GM21360 (cell line): ENCODE results near the gene ST6GALNAC1.
"Not testable (repeated sequence)": the region's sequence is repeated elsewhere in the genome, so short reads cannot be mapped to it uniquely, and the experiment has no call there.

Experiments
- ATAC-seq: cut with Tn5 transposase; IDR thresholded peaks from one replicate; pipeline ENCODE4 v1.9.1; 2021; ENCODE audit warnings: mild to moderate bottlenecking, moderate library complexity; ENCODE audit not compliant: unreplicated experiment

ST6GALNAC1 gene

DNA sequence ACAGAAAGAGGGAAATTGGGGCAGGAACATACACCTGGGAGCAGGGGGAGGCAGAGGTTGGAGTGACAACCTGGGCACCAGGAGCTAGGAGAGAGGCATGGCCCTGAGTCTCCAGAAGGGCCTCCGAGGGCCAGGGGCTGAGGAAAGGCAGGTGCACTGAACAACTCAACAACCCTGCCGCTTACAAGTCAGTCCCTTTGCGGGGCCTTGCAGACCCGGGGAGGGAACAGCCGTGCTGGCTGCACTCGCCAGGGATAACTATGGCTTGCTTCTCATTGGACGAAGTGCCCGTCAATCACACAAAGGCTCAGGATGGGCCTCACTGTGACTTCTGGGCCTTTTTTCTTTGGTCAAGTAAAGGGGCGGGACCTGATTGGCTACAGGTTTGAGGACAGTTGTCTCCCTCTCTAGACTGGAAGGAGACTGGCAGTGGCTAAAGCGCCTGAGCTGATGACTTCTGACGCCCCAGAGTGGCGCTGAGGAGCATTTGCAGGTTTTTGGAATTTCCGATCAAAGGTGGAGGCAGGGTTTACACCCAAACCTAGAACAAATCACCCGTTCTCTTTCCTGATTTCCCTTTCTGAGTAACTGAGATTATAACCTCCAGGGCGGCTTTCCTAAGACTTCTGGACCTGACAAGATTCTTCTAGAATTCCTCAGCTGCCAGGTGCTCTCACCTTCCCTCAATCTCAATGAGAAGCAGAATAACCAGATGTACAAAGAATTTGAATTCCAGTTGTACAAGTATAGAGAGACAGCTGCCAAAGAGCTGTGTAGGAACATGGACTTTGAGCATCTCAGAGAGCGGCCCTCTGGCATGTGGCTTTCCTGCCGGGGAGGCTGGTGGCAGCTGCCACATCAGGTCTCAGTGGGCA, 30.3 kb downstream of the ST6GALNAC1 start:
- ATAC-seq: no peak

DNA sequence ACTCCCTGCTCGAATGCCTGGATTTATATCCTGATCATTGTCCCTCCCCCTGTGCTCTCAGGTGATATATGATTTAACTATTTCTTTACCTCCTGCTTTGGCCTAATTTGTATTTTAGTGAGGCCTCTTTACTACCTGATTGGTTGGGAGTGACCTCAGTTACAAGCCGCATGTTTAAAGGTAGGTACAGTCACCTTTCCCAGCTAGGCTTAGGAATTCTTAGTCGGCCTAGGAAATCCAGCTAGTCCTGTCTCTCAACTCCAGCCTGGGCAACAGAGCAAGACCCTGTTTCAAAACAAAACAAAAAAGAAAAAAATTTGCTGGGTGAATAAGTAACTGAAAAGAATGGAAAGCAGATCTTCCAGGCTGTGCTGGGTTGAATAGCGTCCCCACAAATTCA, 31.1 kb downstream of the ST6GALNAC1 start:
- no peak for ATAC-seq

DNA sequence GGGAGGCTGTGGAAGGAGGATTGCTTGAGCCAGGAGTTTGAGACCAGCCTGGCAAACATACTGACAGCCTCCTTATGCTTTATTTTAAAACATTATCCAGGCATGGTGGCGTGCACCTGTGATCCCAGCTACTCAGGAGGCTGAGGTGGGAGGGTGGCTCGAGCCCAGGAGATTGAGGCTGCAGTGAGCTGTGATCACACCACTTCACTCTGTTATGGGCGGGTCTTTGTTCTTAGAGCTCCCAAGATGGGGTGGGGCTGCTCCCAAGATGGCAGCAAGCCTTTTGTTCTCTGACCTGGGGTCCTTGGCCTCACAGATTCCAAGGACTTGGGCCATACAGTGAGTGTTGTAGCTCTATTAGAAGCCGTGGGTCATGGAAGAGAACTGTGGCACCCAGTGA, 31.8 kb downstream of the ST6GALNAC1 start:
- ATAC-seq: no peak

DNA sequence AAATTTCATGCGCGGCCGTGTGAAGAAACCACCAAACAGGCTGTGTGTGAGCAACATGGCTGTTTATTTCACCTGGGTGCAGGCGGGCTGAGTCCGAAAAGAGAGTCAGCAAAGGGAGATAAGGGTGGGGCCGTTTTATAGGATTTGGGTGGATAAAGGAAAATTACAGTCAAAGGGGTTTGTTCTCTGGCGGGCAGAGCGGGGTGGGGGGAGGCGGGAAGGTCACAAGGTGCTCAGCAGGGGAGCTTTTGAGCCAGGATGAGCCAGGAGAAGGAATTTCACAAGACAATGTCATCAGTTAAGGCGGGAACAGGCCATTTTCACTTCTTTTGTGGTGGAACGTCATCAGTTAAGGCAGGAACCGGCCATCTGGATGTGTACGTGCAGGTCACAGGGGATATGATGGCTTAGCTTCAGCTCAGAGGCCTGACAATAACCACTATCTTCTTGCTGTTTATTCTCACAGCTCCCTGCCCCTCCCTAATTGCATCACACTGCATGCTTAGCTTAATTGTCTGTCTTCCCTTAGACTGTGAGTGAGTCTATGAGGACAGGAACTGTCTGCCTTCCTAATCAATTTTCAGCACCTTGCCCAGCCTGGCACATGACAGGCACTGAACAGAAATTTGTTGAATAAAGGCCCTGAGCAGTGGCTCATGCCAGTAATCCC, 32.3 kb downstream of the ST6GALNAC1 start:
- ATAC-seq: not testable (repeated sequence)

DNA sequence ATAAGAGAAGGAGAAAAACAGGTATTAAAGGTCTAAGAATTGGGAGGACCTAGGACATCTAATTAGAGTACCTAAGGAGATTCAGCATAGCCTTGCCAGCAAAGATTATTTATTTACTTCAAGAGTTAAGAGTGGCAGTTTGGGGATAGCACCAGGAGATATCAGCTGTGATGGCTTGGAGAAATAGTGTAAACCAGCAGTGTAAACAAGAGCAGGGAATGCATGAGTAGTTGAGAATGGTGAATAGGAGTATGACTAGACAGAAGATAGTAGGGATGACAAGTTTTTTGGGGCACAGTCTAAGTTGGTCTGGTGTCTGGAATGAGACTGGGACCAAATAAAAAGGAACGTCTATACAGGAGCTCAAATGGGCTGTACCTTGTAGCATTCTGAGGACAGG, 36.9 kb downstream of the ST6GALNAC1 start:
- not testable (repeated sequence) for ATAC-seq

DNA sequence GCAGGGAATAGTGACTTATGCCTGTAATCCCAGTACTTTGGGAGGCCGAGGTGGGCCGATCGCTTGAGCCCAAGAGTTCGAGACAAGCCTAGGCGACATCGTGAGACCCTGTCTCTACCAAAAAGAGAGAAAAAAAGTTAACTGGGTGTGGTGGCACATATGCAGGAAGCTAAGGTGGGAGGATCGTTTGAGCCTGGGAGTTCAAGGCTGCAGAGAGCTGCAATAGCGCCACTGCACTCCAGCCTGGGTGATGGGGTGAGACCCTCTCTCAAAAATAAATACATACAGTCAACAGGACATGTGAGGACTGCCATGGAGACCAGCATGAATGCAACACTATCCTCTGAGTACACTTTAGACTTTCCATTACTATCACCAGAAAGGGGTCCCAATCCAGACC, 42.5 kb downstream of the ST6GALNAC1 start:
- ATAC-seq: no peak

DNA sequence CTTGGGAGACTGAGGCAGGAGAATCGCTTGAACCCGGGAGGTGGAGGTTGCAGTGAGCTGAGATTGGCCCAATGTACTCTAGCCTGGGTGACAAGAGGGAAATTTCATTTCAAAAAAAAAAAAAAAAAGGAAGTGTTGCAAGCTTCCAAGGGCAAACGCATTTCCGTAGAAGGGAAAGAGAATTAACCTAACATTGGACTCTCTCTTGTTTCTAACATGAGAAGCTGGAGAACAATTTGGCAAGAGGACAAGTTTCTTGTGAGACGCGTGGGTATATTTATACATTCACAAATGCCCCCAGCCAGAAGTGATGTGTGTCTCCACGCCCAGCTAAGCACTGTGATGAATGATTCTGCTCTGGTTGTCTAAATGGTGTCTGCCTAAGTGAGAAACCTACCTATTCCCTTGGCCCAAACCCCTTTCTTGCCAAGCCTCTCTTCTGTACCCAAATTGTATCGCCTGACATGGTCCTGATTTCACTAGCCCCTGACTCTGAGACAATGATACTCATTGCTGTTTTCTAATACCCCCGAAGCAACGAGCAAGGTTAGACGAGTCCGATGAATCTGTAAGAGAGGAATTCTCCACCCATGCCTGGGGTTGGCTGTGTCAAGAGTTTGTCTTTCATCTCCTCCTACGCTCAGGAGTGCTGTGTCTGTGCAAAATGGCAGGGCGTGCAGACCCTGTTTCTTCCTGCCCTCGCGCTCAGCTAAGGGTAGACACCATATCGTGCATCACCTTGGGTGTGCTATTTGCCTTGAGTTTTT, 43.7 kb downstream of the ST6GALNAC1 start:
- no peak for ATAC-seq

DNA sequence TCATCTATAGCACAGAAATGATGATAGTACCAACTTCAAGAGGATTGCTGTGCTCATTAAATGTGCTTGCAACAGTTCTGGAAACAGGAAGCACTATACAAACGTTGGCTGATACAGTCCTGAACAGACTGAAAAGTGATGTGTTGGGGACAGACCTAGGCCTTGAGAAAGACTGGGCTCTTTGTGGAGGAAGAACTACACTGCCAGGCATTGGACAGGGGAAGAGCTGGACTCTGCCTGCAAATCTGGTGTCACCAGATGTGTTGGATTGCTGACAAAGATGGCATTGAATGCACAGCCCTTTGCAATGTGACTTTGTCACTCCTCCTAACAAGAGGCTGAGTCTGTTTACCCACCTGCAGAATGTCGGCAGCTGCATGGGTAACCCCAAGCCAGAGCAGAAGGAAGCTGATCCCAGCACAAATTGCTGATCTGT, 45.5 kb downstream of the ST6GALNAC1 start:
- ATAC-seq: no peak

DNA sequence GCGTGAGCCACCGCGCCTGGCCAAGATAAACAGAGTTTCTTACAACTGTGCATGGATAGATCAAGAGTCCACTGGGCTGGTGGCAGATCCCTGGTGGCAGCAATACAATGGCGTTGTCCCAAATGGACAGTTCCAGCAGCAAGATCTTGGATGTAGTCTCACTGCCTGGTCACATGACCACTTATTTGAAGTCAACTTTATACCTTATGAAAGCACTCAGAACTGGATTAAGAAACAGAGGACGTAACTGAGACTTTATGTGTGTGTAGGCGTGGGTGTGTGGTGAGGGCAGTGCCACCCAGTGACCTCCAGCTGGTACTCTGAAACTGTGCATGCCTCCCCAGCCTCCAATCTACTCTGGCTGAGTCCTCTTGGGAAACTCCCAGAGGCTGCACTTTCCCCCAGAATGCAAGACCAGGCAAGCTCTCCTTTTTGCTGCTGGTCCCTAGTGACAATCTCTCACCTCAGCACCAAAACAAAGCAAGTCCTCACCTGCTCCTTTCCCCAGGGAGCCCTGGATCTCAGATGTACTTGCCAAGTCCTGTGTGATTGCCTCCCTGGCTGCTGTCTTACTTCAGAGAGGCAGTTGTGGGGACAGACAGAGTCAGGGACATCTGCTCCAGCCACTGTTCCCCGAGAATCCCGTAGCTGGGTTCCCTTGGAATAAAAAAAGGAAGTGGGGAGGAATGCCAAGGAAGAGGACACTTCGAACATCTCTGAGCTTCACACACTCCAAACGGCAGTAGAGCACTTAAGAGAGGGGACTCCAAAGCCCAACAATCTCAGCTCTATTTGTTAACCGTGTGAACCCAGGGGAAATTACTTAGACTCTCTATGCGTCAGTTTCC, 46.2 kb downstream of the ST6GALNAC1 start:
- ATAC-seq: no peak

DNA sequence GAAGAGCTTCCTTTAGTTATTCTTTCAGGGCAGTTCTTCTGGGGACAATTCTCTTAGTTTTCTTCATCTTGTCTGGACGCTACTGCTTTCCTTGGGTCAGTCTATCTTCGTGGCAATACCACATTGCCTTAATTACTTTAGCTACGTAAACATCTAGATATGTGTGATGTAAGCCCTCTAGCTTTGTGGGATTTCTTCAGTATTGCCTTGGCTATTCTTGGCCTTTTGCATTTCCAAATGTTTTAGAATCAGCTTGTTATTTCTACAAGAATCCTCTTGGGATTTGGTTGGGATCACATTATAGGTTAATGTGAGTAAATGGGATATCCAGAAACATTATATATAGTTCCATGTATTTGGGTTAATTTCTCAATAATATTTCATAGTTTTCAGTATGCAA, 48.9 kb downstream of the ST6GALNAC1 start:
- ATAC-seq: no peak

DNA sequence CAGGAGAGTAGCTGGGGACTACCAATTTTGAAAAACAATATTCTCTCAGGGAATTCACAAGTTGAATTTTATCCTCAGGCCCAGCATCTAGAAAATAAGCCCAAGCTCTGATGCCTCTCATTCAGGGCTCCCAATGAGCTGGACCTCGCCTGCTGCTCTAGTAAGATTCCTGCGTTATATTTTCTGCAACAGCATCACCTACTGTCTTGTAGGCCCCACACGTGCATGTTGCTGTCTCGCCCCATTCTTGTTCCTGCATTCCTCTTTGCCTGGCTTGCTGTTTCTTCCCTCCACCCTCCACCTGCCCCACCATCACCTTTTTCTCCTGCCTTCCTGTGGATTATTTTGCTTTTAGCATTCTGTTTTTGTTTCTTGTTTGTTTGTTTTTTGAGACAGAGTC, 49.6 kb downstream of the ST6GALNAC1 start:
- no peak for ATAC-seq

DNA sequence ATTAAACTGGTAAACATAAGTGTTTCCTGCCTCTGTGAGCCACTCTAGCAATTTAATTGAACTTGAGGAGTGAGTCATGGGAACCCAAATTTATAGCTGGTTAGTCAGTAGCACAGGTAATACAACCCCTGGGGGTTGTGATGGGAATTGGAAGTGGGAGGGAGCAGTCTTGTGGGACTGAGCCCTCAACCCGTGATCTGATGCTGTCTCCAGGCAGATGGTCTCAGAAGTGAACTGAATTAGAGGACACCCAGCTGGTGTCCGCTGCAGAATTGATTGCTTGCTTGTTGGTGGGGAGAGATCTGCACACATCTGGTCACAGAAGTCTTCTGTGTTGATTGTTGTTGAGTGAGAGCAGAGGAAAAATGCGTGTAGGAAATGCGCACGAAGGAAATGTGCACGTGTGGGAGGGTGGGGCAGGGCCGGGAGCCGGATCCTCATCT, 50.2 kb downstream of the ST6GALNAC1 start:
- no peak for ATAC-seq

DNA sequence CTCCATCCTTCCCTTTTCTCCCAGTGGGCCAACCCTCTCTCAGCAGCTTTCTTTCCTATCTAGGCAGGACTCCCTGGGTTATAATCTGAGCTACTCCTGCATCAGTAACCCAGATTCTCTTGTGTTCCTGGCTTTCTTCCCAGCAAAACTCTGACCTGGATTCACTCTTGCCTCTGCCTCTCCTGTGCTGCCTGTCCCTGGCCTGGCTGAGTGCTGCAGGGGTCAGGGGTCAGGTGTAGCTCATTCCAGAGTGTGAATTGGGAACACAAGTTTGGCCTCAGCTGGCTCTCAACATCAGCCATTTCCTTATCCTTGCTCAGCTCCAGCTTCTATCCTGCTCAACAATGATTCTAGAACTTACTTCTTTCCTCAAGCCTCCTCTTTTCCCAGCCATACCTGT, 55.4 kb downstream of the ST6GALNAC1 start:
- ATAC-seq: no peak

DNA sequence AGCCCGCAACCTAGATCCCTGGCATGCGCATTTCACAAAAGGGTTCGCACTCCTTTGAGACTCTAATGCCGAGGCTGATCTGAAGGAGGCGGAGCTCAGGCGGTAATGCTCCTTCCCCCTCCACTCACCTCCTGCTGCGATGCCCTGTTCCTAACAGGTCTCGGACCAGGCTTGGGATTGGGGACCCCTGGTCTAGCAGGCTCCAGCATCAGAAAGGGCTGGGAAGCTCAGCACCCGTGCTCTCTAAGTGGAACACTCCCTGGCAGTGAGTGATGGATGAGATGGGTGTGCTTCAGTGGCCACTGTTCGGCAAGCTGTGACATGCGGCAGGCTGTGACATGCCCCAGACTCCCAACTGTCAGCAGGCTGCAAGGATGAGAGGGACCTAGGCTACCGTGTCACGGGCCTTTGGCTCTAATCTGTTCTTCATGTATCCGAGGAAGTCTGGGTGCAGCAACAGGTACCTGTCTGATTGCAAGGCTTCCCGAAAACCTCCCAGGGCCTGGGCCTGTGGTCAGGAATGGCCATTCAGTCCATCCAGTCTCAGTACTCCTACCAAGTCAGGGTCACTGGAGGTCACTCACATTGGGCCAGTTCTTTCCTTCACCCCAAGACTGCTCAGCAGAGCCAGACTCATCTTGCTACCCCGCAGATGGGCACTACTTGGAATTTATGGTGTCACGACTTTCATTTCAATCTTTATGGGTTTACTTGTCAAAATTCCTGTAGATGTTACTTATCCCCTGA, 56.6 kb downstream of the ST6GALNAC1 start:
- no peak for ATAC-seq

DNA sequence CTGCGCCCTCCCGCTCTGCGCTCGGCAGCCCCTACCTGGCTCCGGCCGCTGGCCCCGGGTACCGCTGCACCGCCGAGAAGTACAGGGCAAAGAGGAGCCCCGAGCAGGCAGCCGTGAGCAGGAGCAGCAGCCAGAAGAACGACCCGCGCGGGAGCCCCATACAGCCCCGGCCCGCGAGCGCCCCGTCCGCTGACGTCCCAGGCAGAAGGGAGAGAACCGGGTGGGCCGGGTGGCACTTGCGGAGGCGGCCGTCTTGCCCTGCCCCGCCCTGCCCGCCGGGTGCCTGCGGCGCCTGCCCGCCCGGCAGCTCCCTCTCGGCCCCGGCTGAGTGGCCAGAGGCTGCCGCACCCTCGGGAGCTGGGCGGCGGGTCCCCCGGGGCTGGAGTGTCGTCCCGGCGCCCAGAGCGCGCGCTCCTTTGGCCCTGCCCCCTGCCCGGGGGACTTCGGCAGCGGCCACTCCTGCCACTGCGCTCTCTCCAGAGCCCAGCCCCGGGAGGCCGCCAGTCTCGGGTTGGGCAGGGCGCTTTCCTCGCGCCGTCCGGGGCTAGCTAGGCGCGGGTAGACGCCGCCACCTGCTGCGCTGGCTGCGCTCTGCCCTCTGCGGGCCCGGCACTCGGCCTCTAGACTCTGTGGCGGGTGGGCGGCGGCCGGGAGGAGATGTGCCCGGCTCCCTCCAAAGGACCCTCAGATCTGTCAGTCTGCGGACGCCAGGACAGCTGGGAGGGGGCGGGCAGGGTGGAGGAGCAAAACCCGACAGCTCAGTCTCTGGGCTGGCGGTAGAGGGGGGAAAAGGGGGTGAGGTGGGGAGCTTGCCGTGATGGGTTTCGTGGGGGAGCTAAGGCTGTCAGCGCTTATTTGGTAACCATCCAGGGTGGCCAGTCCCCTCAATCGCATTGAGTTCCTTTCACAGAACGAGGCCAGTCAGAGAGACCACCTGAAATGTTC, 57.6 kb downstream of the ST6GALNAC1 start, which contains the start of gene ST6GALNAC2:
Gene ST6GALNAC2 (minus strand): TSS at position 212 of the 945 bp plus-strand sequence. CDS start 52 bp downstream, at position 160.
- ATAC-seq: no peak

DNA sequence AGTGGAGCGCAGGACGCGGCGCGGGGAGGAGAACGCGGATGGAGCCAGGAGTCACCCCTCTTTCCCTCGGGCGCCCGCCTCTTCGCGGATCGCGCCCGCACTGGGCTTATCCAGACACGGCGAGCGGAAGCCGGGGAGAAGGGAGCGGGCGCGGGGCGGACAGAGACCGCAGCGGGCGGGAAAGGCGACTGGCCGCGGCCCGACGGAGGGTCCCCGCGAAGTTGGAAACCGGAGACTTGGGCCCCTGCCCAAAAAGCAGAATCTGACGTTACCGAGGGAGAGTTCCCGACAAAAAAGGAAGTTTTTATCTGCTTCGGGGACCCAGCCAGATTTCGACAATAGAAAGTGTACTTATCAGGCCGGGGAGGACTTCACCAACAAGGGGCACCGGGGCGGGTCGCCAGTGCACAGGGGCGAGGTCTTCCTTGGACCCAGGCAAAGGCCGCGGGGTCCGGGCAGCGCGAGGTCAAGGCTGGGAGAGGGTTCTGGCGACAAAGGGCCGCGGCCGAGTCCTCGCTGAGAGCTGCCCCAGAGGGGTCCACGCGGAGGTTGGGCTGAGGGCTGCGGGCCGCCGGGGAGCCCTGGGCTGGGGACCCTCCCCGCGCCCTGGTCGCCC, 58.4 kb downstream of the ST6GALNAC1 start:
- ATAC-seq: no peak

DNA sequence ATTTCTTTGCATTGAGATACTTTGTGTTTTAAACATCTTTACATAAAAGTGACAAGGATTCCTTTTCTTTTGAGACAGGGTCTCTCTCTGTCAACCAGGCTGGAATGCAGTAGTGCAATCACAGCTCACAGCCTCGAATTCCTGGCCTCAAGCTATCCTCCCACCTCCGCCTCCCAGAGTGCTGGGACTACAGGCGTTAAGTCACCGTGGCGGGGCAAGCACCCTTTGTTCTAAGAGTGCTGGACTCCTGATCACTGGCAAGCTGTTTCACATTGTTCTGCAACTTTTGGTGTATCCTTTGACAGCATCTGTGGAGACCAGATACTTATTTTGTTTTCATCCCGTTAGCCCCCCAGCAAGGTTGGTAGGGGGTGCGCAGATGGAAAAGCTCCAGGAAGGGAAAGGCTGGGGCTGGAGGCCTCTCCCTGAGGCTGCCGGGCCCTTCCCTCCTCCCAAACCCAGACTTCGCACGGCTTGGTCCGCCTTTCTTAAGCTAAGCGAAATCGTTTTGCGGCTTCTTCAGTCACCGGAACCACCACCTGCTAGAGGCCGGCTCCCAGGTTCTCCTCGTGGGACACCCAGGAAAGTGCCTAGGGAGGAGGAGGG, 59.0 kb downstream of the ST6GALNAC1 start:
- ATAC-seq: no peak

DNA sequence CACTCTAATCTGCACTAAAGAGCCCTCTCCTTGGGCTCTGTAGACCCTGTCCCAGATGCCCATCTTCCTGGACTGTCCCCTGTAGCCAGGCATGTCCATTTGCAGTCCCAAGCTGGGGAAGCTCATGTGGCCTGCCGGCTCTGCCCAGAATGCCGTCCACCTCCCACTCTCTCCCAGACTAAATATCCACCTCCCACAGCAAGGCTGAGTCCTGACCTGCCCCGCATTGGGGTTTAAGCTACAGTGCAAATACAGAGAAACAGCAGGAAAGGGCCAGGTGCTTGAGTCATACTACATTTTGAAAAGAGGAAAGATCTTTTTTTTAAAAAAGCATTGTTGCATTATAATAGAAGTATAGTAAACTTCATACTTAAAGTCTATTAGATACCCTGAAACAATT, 60.9 kb downstream of the ST6GALNAC1 start:
- ATAC-seq: no peak
